Measurements from ENCODE around the gene CNTN2. TPM values are rescaled to one million over a fixed set of nuclear protein-coding genes. Genes with fewer than 3 reads are reported as not detected.

Gene CNTN2
- total RNA-seq, 4 donors from 2014 or later, result 1.4 to 6.7 (median 1.8) TPM

- intact Hi-C loops (cut with DNase I; ENCODE audit: low total_unique reads) (no loop called here), in situ Hi-C loops (cut with MboI; ENCODE audit: low pct_ligation_motif_present in 1 of 4, low pct_unique_long_range_greater_than_20kb in 1 of 4, low sequenced_read_pairs in 3 of 4) (no loop called here)
- Histone ChIP-seq H3K27me3 (no peaks in the 10 kb centered on the region), H3K36me3 (peaks cover 0 to 91% (median 44%) of the 10 kb centered on the region in 4 donors), H3K27ac (no peak overlapping the region), H3K9me3 (no peaks in the 10 kb centered on the region), H3K4me3 (no peak overlapping the region), H3K4me1 (no peaks in the 10 kb centered on the region)
- DNase-seq, result no peak
- TF ChIP-seq, protein P1, sequence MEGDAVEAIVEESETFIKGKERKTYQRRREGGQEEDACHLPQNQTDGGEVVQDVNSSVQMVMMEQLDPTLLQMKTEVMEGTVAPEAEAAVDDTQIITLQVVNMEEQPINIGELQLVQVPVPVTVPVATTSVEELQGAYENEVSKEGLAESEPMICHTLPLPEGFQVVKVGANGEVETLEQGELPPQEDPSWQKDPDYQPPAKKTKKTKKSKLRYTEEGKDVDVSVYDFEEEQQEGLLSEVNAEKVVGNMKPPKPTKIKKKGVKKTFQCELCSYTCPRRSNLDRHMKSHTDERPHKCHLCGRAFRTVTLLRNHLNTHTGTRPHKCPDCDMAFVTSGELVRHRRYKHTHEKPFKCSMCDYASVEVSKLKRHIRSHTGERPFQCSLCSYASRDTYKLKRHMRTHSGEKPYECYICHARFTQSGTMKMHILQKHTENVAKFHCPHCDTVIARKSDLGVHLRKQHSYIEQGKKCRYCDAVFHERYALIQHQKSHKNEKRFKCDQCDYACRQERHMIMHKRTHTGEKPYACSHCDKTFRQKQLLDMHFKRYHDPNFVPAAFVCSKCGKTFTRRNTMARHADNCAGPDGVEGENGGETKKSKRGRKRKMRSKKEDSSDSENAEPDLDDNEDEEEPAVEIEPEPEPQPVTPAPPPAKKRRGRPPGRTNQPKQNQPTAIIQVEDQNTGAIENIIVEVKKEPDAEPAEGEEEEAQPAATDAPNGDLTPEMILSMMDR (IDR thresholded peaks at IDR 0.05), result no peak
- TF ChIP-seq POLR2AphosphoS5 (IDR thresholded peaks at IDR 0.05) (no peak), EP300 (IDR thresholded peaks at IDR 0.05; ENCODE audit: low read depth) (no peak)
Observed at GRCh38 chr1:205098242-205098641, 55.2 kb downstream of the CNTN2 start.

- 99 to 100% methylated on average over 3 of the region's 3 CpGs for WGBS, 2 donors (ENCODE audit: low coverage in 1 of 2)
- TF ChIP-seq, protein P1 (IDR thresholded peaks at IDR 0.05), result no peak
- TF ChIP-seq EP300 (IDR thresholded peaks at IDR 0.05; ENCODE audit: low read depth) (no peak), POLR2A (IDR thresholded peaks at IDR 0.05) (no peak), POLR2AphosphoS5 (IDR thresholded peaks at IDR 0.05) (no peak)
Observed at GRCh38 chr1:205102404-205102803, 59.4 kb downstream of the CNTN2 start.

GRCh38 chr1:205107327-205107726 lies 64.3 kb downstream of the CNTN2 start:
- intact Hi-C loops (cut with DNase I; ENCODE audit: low total_unique reads) (no loop called here), in situ Hi-C loops (cut with MboI; ENCODE audit: low pct_ligation_motif_present in 1 of 4, low pct_unique_long_range_greater_than_20kb in 1 of 4, low sequenced_read_pairs in 3 of 4) (no loop called here)
- H3K27ac ChIP-seq, result no peak overlapping the region
- no peaks in the 10 kb centered on the region for H3K9me3 ChIP-seq
- DNase-seq, result no peak
- TF ChIP-seq POLR2AphosphoS5 (IDR thresholded peaks at IDR 0.05) (no peak), POLR2A (IDR thresholded peaks at IDR 0.05) (no peak), EP300 (IDR thresholded peaks at IDR 0.05; ENCODE audit: low read depth) (no peak)
- TF ChIP-seq, protein P1 (IDR thresholded peaks at IDR 0.05), result no peak
- no peak overlapping the region for H3K4me3 ChIP-seq
- no peaks in the 10 kb centered on the region for H3K27me3 ChIP-seq
- peaks cover 0 to 72% (median 13%) of the 10 kb centered on the region in 4 donors for H3K36me3 ChIP-seq
- no peaks in the 10 kb centered on the region for H3K4me1 ChIP-seq
- 94 to 95% methylated on average over 3 to 4 of the region's 4 CpGs for WGBS, 2 donors (ENCODE audit: low coverage in 1 of 2)

More at GRCh38 chr1:205102404-205102803, 59.4 kb downstream of the CNTN2 start:
- DNase-seq, result no peak
- intact Hi-C loops (cut with DNase I; ENCODE audit: low total_unique reads) (no loop called here), in situ Hi-C loops (cut with MboI; ENCODE audit: low pct_ligation_motif_present in 1 of 4, low pct_unique_long_range_greater_than_20kb in 1 of 4, low sequenced_read_pairs in 3 of 4) (no loop called here)
- H3K27me3 ChIP-seq, result no peaks in the 10 kb centered on the region
- peaks cover 0 to 98% (median 38%) of the 10 kb centered on the region in 4 donors for H3K36me3 ChIP-seq
- H3K9me3 ChIP-seq, result no peaks in the 10 kb centered on the region
- H3K4me3 ChIP-seq, result no peak overlapping the region
- no peak overlapping the region for H3K27ac ChIP-seq
- H3K4me1 ChIP-seq, result no peaks in the 10 kb centered on the region

GRCh38 chr1:205108464-205108863 lies 65.5 kb downstream of the CNTN2 start:
- no peak for DNase-seq
- 82 to 89% methylated on average over 4 of the region's 4 CpGs for WGBS, 2 donors (ENCODE audit: low coverage in 1 of 2)
- H3K4me3 ChIP-seq, result no peak overlapping the region

More at GRCh38 chr1:205108464-205108863, 65.5 kb downstream of the CNTN2 start:
- Histone ChIP-seq H3K36me3 (peaks cover 0 to 71% (median 15%) of the 10 kb centered on the region in 4 donors), H3K27me3 (no peaks in the 10 kb centered on the region), H3K9me3 (no peaks in the 10 kb centered on the region), H3K4me1 (no peaks in the 10 kb centered on the region), H3K27ac (no peak overlapping the region)
- in situ Hi-C loops (cut with MboI; ENCODE audit: low pct_ligation_motif_present in 1 of 4, low pct_unique_long_range_greater_than_20kb in 1 of 4, low sequenced_read_pairs in 3 of 4), result no loop called here
- intact Hi-C loops (cut with DNase I; ENCODE audit: low total_unique reads), result no loop called here
- TF ChIP-seq POLR2A (IDR thresholded peaks at IDR 0.05) (no peak), POLR2AphosphoS5 (IDR thresholded peaks at IDR 0.05) (no peak), EP300 (IDR thresholded peaks at IDR 0.05; ENCODE audit: low read depth) (no peak)
- TF ChIP-seq, protein P1 (IDR thresholded peaks at IDR 0.05), result no peak
